Nucleus accumbens (tissue), 56 donors: Measurements from ENCODE around the gene LRIG1.
"Not testable (repeated sequence)": the region's sequence is repeated elsewhere in the genome, so short reads cannot be mapped to it uniquely, and the experiment has no call there.

ENCODE experiments used
- DNase-seq, 56 donors: peaks; one replicate each; lab custom pipeline; 2025; lab: John Stamatoyannopoulos, UW

The LRIG1 gene

GRCh38 chr3:66430876-66431275, 69.9 kb downstream of the LRIG1 start:
- no peak for DNase-seq

GRCh38 chr3:66428733-66429132, 72.1 kb downstream of the LRIG1 start:
- DNase-seq: peak in 27 of 56 donors; percentile 16 to 74 (median 34)

GRCh38 chr3:66427951-66428474, 72.8 kb downstream of the LRIG1 start:
- DNase-seq: no peak

- DNase-seq: no peak
Measured at GRCh38 chr3:66427352-66427751, 73.5 kb downstream of the LRIG1 start.

GRCh38 chr3:66426135-66426534, 74.7 kb downstream of the LRIG1 start:
- no peak for DNase-seq

GRCh38 chr3:66425576-66426114, 75.2 kb downstream of the LRIG1 start:
- peak in 2 of 56 donors; percentile 14 to 20 for DNase-seq

- DNase-seq: peak in 14 of 56 donors; percentile 12 to 50 (median 30)
Measured at GRCh38 chr3:66425032-66425431, 75.8 kb downstream of the LRIG1 start.

- peak in 6 of 56 donors; percentile 13 to 49 (median 25) for DNase-seq
Measured at GRCh38 chr3:66423791-66424190, 77.0 kb downstream of the LRIG1 start.

GRCh38 chr3:66421893-66422292, 78.9 kb downstream of the LRIG1 start:
- not testable (repeated sequence) for DNase-seq

- DNase-seq: not testable (repeated sequence)
Measured at GRCh38 chr3:66421144-66421543, 79.7 kb downstream of the LRIG1 start.

- DNase-seq: peak in 33 of 56 donors; percentile 14 to 68 (median 46)
Measured at GRCh38 chr3:66419036-66419435, 81.8 kb downstream of the LRIG1 start.

- DNase-seq: peak in 52 of 56 donors; percentile 13 to 86 (median 67)
Measured at GRCh38 chr3:66418475-66418931, 82.3 kb downstream of the LRIG1 start.

- DNase-seq: no peak
Measured at GRCh38 chr3:66416556-66417304, 84.1 kb downstream of the LRIG1 start.

GRCh38 chr3:66415867-66416428, 84.9 kb downstream of the LRIG1 start:
- no peak for DNase-seq

GRCh38 chr3:66414846-66415245, 86.0 kb downstream of the LRIG1 start:
- DNase-seq: no peak

- DNase-seq: no peak
Measured at GRCh38 chr3:66413151-66413751, 87.6 kb downstream of the LRIG1 start.

GRCh38 chr3:66411961-66412887, 88.6 kb downstream of the LRIG1 start:
- no peak for DNase-seq

- DNase-seq: no peak
Measured at GRCh38 chr3:66411474-66411873, 89.3 kb downstream of the LRIG1 start.

GRCh38 chr3:66410976-66411375, 89.8 kb downstream of the LRIG1 start:
- DNase-seq: no peak
